Measurements from ENCODE around the gene YWHAH.

DNA sequence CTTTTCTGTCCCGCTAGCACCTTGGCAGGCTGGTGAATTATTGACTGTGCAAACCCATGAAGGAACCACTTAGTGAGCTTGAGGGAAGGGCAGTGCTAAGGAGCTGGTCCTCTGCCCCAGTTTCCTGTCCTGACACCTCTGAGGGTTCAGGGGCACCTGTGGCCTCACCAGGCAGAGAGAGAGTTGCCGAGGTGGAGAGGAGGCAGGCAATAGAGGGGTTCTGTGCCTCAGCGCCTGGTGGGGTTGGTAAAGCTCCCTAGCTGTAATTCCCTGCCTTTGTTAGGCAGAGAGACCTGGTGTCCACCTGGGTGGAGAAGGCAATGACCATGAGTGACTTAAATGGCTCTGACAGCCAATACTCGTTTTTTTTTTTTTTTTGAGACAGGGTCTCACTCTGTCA, 36.3 kb downstream of the YWHAH start:
- TF ChIP-seq, protein P1, sequence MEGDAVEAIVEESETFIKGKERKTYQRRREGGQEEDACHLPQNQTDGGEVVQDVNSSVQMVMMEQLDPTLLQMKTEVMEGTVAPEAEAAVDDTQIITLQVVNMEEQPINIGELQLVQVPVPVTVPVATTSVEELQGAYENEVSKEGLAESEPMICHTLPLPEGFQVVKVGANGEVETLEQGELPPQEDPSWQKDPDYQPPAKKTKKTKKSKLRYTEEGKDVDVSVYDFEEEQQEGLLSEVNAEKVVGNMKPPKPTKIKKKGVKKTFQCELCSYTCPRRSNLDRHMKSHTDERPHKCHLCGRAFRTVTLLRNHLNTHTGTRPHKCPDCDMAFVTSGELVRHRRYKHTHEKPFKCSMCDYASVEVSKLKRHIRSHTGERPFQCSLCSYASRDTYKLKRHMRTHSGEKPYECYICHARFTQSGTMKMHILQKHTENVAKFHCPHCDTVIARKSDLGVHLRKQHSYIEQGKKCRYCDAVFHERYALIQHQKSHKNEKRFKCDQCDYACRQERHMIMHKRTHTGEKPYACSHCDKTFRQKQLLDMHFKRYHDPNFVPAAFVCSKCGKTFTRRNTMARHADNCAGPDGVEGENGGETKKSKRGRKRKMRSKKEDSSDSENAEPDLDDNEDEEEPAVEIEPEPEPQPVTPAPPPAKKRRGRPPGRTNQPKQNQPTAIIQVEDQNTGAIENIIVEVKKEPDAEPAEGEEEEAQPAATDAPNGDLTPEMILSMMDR (IDR thresholded peaks at IDR 0.05): no peak
- TF ChIP-seq EZH2 (IDR thresholded peaks at IDR 0.05; ENCODE audit: borderline replicate concordance, insufficient read depth, low read depth, low read length, poor library complexity, severe bottlenecking): no peak
